22Rv1 (cell line): ENCODE results near the gene TBC1D16.

Experiments used
- CTCF ChIP-seq: fragments of 450-650 bp; IDR thresholded peaks from 2 replicates; pipeline ENCODE4 v1.5.1; 2017; ENCODE audit warnings: mild to moderate bottlenecking
- ZFX ChIP-seq: fragments of 450-650 bp; IDR thresholded peaks from 2 replicates; pipeline ENCODE4 v1.6.1; 2017; ENCODE audit warnings: antibody characterized with exemption, borderline replicate concordance

GRCh38 chr17:80045703-80046102 lies 10.0 kb upstream of the TBC1D16 start:
- TF ChIP-seq CTCF (no peak), ZFX (no peak)
